ENCODE measurements around the gene SUSD2. TPM values are rescaled to one million over a fixed set of nuclear protein-coding genes. Genes with fewer than 3 reads are reported as not detected.

Gene SUSD2
- total RNA-seq, 1 experiment from 2014 or later, result 0.20 TPM

DNA sequence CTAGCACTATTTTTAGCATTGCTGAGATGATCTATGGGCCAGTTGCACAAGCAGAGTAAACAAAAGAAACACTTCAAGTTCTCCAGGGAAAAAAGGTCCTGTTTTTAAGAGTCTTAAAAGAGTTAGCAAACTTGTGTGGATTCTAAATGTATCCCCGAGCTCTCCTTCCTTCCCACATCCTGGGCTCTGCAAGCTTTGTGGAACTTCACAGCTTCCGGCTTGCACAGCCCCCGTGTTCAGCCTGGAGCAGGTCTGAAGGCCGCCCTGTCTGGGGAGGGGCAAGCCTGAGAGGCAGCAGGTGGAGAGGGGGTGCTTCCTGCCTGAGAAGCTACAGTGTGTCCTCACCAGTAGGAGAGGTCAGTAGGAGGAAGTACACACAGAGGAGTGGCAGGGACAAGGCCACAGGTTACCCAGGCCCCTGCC, 35.1 kb upstream of the SUSD2 start:
- DNase-seq, result no peak
- no peak overlapping the region for H3K4me3 ChIP-seq
- H3K27me3 ChIP-seq, result no peaks in the 10 kb centered on the region
- H3K36me3 ChIP-seq, result no peaks in the 10 kb centered on the region; the same call in none of the 2 replicates
- H3K9me3 ChIP-seq, result no peaks in the 10 kb centered on the region

- peak; percentile 25 for DNase-seq
- H3K36me3 ChIP-seq, result no peaks in the 10 kb centered on the region; the same call in none of the 2 replicates
- H3K9me3 ChIP-seq, result no peaks in the 10 kb centered on the region
- H3K27me3 ChIP-seq, result no peaks in the 10 kb centered on the region
- no peak overlapping the region for H3K4me3 ChIP-seq
These were observed 34.4 kb upstream of the SUSD2 start for GRCh38 chr22:24146791-24147353.

- Histone ChIP-seq H3K36me3 (no peaks in the 10 kb centered on the region; the same call in none of the 2 replicates), H3K4me3 (no peak overlapping the region), H3K27me3 (no peaks in the 10 kb centered on the region), H3K9me3 (no peaks in the 10 kb centered on the region)
- no peak for DNase-seq
These were observed 33.6 kb upstream of the SUSD2 start for GRCh38 chr22:24147666-24148065.

- Histone ChIP-seq H3K4me3 (no peak overlapping the region), H3K27me3 (no peaks in the 10 kb centered on the region), H3K9me3 (no peaks in the 10 kb centered on the region), H3K36me3 (no peaks in the 10 kb centered on the region; the same call in none of the 2 replicates)
- no peak for DNase-seq
These were observed 32.8 kb upstream of the SUSD2 start for GRCh38 chr22:24148266-24149197.

DNA sequence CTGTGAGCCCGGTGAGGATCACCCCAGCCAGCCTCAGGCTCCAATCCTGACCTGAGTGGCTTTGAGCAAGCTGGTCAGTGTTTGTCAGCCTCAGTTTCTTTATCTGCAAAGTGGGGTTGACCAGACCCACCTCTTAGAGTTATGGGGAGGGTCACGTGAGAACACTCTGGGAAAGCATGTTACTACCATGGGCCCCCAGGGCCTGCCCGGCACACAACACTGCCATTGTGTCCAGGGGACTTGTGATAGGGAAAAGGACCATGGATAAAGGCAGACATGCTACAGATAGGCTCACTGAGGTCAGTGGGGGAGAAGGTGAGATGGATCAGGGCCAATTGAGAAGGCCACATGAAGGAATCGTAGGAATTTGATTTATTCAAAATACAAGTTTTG, 32.1 kb upstream of the SUSD2 start:
- no peaks in the 10 kb centered on the region for H3K27me3 ChIP-seq
- no peaks in the 10 kb centered on the region for H3K9me3 ChIP-seq
- no peaks in the 10 kb centered on the region; the same call in none of the 2 replicates for H3K36me3 ChIP-seq
- H3K4me3 ChIP-seq, result no peak overlapping the region
- DNase-seq, result no peak

DNA sequence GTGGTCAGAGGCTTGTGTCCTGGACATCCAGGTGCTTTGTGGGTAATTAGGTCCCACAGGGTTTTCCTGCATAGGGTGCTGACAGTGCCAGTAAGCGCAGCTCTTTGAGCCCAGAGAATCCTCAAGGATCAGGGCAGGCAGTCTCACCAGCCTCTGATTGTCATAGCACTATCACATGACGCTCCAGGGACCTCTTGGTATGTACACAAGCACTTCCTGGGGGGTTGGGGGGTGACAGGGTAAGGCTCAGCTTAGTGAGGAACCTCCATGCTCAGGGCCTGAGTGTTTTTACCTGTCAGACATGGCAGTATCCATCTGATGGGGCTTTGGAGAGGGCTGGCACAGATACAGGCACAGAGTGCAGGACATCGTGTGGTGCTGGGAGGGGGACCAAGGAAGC, 27.9 kb upstream of the SUSD2 start:
- no peaks in the 10 kb centered on the region for H3K27me3 ChIP-seq
- no peak for DNase-seq
- H3K36me3 ChIP-seq, result no peaks in the 10 kb centered on the region; the same call in none of the 2 replicates
- no peaks in the 10 kb centered on the region for H3K9me3 ChIP-seq
- H3K4me3 ChIP-seq, result no peak overlapping the region

DNA sequence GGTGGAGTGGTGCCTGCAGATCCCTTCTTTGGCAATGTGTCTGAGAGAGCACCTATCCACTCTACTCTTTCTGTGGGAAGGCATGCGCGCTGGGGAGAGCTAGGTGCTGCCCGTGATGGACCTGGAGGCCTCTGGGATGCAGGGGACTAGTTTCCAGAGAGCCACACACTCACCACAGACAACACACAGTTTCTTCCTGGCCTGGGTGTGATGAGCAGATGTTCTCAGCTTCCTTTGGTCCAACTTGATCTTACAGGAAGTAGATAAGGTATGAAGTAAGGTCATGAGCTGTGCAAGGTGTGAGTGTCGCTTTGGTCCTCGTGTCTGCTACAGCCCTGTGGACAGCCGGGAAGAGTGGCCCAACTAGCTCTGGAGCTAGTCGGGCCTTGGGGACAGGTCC, 27.3 kb upstream of the SUSD2 start:
- no peak for DNase-seq
- H3K9me3 ChIP-seq, result no peaks in the 10 kb centered on the region
- H3K36me3 ChIP-seq, result no peaks in the 10 kb centered on the region; the same call in 1 of the 2 replicates
- H3K27me3 ChIP-seq, result no peaks in the 10 kb centered on the region
- H3K4me3 ChIP-seq, result no peak overlapping the region

GRCh38 chr22:24154826-24155225, 26.5 kb upstream of the SUSD2 start:
- Histone ChIP-seq H3K4me3 (no peak overlapping the region), H3K27me3 (no peaks in the 10 kb centered on the region), H3K36me3 (no peaks in the 10 kb centered on the region), H3K9me3 (no peaks in the 10 kb centered on the region)
- DNase-seq, result no peak

GRCh38 chr22:24155627-24156140, 25.6 kb upstream of the SUSD2 start:
- H3K27me3 ChIP-seq, result no peaks in the 10 kb centered on the region
- H3K4me3 ChIP-seq, result peak overlapping the region; percentile 61
- DNase-seq, result peak; percentile 84
- H3K9me3 ChIP-seq, result no peaks in the 10 kb centered on the region
- no peaks in the 10 kb centered on the region for H3K36me3 ChIP-seq

DNA sequence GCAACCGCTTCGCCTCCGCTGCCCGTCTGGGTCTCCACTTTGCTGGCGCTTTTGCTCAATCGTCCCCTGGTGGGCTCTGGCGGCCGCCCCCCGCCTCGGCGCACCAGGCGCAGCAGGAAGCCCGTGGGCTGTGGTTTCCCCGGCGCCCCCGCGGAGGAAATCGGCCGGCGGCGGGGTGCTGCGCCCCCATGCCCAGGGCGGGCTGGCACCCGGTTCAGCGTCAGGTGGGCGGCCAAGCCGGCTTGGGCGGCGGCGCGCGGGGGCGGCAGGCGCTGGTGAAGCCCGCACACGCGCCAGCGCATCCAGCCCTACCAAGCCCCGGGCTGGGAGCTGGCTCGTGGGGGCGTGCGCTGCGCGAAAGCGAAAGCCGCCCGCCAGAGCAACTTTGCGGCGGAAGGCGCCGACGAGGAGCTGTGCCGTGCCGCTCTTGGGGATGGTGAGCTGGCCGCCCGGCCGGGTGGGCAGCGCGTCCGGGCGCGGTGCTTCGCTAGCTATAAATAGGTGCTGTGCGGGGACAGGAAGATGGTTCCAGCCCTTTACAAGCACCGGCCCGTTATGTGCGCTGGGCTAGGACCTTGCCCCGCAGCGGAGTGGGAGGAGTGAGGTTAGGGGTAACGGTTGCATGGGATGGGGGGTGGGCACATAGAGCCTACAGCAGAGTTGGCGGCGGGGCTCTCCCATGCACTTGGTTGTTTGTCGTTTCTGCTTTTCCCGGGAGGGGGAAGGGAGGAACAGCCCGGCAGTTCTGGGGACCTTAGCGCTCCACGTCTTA, 25.0 kb upstream of the SUSD2 start:
- DNase-seq, result peak; percentile 66
- H3K9me3 ChIP-seq, result no peaks in the 10 kb centered on the region
- no peaks in the 10 kb centered on the region for H3K36me3 ChIP-seq
- H3K4me3 ChIP-seq, result peak overlapping the region; percentile 61
- H3K27me3 ChIP-seq, result no peaks in the 10 kb centered on the region

DNA sequence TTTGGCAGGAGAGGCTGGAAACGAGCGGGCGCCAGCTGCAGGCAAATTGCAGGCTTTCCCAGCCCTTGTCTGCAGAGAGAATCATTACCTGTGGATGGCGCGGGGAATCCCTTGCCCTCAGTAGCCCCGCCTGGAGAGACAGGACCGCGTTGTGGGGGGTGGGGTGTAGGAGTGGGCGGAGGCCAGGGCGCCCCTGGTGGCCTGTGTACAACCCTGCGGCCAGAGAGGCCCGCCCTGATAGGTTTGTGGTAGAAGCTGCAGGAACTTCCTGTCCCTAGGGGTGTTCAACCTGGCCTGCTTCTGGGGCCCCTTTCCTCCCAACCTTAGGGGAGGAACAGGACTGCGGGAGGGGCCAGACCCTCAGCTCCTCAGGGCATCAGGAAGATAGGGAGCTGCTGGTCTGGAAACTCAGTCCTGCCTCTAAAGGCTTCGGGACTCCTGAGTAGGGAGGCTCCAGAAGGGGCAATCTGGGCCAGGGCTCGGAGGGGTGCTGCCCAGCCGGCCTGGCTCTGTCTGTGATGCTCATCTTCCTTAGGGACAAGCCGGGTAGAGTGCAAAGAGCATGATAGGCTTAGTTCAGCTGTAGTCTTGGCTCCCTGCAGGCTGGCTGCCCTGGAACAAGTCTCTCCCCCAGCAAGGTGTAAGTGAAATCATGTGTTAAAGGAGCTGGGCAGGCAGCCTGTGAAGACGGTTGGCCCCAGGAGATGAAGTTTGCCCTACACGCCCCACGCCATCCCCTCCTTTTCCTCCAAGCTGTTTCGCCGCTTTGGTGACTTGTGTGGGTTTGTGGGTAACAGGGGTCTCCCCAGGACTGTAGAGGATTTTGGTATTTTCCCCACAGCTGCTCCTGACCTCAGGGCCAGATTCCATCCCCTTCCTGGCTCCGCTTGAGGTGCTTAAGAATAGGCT, 24.1 kb upstream of the SUSD2 start:
- no peaks in the 10 kb centered on the region for H3K9me3 ChIP-seq
- no peaks in the 10 kb centered on the region for H3K27me3 ChIP-seq
- peak overlapping the region; percentile 61 for H3K4me3 ChIP-seq
- H3K36me3 ChIP-seq, result no peaks in the 10 kb centered on the region
- peak; percentile 85 for DNase-seq

GRCh38 chr22:24157822-24158135, 23.5 kb upstream of the SUSD2 start:
- no peaks in the 10 kb centered on the region for H3K36me3 ChIP-seq

GRCh38 chr22:24159650-24160049, 21.6 kb upstream of the SUSD2 start:
- no peaks in the 10 kb centered on the region for H3K36me3 ChIP-seq
- no peak overlapping the region for H3K4me3 ChIP-seq
- DNase-seq, result no peak
- H3K27me3 ChIP-seq, result no peaks in the 10 kb centered on the region
- H3K9me3 ChIP-seq, result no peaks in the 10 kb centered on the region

More at GRCh38 chr22:24157822-24158135, 23.5 kb upstream of the SUSD2 start:
- H3K4me3 ChIP-seq, result no peak overlapping the region
- no peaks in the 10 kb centered on the region for H3K9me3 ChIP-seq
- DNase-seq, result peak; percentile 22
- no peaks in the 10 kb centered on the region for H3K27me3 ChIP-seq

DNA sequence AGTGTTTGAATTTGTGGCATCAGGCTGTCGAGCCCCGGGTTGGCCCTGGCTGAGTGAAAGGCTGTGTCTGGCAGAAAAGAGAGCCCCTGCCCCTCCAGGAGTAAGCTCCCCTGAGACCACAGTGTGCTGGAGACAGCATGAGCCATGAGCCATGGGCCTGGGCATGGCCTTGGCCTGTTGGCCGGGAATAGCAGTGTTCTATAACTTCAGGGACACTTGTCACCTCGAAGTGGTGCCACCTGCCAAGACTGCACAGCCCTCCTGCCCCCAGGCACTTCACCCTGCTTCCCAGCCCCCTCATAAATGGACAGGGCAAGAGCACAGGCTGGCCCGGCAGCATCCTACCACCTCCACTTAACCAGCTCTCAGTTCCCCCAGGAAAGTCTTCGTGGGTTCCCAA, 20.7 kb upstream of the SUSD2 start:
- no peaks in the 10 kb centered on the region for H3K27me3 ChIP-seq
- H3K36me3 ChIP-seq, result no peaks in the 10 kb centered on the region
- no peak overlapping the region for H3K4me3 ChIP-seq
- DNase-seq, result no peak
- no peaks in the 10 kb centered on the region for H3K9me3 ChIP-seq

DNA sequence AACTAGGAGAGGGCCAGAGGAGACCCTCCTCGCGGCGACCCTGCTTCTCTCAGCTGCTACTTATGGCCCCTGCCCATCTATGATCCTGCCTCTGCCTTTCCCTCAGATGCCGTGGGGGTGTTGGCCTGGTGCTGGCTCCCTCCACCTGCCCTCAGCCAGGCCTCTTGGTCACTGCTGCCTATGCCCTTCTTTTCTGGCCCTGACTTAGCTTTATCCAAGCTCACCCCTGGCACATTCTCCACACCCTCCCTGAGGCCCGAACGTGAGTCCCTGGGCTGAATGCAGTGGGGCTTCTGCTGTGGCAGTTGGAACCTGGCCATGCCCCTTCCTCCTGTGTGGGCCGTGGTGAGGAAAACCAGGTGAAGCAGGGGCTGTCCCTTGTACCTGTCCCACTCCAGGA, 19.8 kb upstream of the SUSD2 start:
- H3K27me3 ChIP-seq, result no peaks in the 10 kb centered on the region
- peaks cover 2% of the 10 kb centered on the region for H3K36me3 ChIP-seq
- DNase-seq, result no peak
- no peaks in the 10 kb centered on the region for H3K9me3 ChIP-seq
- no peak overlapping the region for H3K4me3 ChIP-seq

DNA sequence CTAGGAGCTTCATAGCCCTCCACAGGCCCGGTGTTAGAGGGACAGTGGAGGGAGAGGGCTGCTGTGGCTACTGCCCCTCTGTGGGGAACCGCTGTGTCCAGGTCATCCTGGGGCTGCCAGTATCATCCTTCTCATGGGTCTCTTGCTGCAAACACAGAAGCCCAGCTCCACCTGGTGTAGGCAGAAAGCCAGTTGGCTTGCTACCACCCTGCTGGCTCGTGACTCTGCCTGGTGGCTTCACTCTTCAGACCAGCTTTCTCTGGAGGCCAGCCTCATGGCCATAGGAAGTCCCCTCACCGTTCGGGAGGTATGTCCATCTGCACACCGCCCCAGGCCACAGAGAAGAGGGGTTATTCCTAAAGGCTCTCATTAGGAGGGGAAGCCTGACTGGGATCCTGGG, 19.4 kb upstream of the SUSD2 start:
- Histone ChIP-seq H3K9me3 (no peaks in the 10 kb centered on the region), H3K4me3 (no peak overlapping the region), H3K27me3 (no peaks in the 10 kb centered on the region), H3K36me3 (peaks cover 4% of the 10 kb centered on the region)
- DNase-seq, result no peak
